Stimulated activated CD4-positive, alpha-beta T cell treated with anti-CD3 and anti-CD28 coated beads, Interleukin-15, amount 100 ng/mL, for 24 hours (primary cell): ENCODE data around the gene TM2D3.

Experiments used
- DNase-seq: peaks from one replicate; pipeline ENCODE4 v3.0.0-alpha.2; 2020

TM2D3 gene

DNA sequence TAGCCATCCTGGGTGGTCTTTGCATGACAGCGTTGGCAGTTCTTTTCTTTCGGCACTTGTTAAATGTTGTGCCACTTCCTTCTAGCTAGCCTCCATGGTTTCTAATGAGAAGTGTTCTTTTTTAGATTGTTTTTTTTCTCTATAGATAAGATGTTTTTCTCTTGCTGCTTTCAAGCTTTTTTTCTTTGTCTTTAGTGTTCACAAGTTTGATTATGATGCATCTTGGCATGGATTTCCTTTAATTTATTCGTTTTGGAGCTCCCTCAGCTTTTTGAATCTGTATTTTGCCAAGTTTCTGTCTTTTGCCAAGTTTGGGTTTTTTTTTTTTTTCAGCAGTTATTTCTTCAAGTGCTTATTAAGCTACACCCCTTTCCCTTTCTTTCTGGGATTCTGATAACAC, 53.1 kb downstream of the TM2D3 start:
- no peak for DNase-seq

DNA sequence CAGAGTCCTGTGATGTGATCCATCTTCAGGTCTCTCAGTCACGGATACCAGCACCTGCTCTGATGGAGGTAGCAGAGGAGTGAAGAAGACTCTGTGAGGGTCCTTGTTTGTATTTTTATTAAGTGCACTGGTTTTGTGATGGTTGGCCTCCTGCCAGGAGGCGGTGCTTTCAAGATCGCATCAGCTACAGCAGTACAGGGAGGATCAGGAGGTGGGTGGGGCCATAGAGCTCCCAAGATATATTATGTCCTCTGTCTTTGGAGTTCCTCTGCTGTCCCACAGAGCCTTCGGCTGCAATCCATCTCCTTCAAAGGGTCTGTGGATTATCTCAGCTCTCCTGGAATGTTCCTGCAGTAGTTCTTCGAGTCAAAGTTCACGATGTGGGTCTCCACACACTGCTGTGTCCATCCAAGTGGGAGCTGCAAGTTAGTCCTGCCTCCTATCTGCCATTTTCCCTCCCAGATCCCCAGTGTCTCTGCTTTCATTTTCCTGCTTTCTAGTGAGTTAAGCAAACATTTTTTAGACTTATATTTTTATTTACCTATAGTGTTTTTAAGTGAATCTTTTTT, 54.7 kb downstream of the TM2D3 start:
- DNase-seq: no peak

DNA sequence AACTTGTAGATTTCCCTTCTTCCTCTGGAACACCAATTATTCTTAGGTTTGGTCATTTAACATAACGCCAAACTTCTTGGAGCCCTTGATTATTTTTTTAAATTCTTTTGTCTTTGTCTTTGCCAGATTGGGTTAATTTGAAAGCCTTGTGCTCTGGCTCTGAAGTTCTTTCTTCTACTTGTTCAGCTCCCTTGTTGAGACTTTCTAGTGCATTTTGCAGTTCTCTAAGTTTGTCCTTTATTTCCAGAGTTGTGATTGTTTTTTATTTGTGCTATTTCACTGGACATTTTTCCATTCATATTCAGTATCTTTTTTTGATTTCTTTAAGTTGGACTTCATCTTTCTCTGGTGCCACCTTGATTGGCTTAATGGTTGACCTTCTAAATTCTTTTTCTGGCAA, 55.5 kb downstream of the TM2D3 start:
- DNase-seq: no peak
